Measurements from ENCODE around the gene FAU.
"Not testable (repeated sequence)": the region's sequence is repeated elsewhere in the genome, so short reads cannot be mapped to it uniquely, and the experiment has no call there.

Gene FAU

DNA sequence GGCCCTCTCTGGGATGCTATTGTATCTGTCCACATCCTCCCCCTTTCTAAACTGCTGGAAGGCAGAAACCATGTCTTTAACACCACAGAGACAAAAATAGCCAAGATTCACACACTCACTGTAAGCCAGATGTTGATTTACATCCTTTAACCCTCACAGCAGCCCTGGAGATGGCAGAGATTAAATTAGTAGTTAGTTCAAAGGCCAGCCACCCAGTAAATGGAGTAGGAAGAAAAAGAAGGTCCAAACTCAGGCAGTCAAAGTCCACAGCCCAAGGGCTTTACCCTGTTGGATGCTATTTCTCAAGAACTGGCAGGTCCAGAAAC is 2.3 kb downstream of the FAU start:
- no peak for DNase-seq

- DNase-seq: not testable (repeated sequence)
Measured at GRCh38 chr11:65118891-65119669, 2.9 kb downstream of the FAU start.

DNA sequence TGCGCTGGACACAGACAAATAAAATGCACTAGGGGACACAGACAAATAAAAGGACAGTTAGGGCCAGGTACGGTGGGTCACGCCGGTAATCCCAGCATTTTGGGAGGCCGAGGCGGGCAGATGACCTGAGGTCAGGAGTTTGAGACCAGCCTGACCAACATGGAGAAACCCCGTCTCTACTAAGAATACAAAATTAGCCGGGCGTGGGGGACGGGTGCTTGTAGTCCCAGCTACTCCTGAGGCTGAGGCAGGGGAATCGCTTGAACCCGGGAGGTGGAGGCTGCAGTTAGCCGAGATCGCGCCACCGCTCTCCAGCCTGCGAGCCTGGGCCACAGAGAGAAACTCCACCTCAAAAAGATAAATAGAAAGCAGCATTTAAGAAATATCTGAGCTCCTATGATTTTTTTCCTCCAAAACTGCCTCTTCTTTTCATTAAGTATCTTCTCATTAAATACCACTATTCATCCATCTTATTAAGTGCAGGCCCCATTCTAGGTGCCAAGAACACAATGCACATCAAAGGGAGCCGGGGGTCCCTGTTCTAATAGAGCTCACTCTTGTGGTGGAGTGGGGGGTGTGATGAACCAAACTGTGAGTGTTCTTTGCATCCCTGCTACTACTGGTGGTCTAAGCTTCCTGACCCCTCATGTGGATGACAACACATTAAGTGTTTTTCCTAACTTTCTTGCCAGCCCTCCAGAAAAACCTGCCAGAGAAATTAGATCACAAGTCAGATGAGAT is 3.7 kb downstream of the FAU start:
- no peak for DNase-seq

- DNase-seq: peak; percentile 100
Measured at GRCh38 chr11:65117206-65118096, 4.5 kb downstream of the FAU start, which contains the start of gene ZNHIT2. ZNHIT2 (minus strand) TSS chr11:65117701; CDS start chr11:65117653, 48 bp downstream.

DNA sequence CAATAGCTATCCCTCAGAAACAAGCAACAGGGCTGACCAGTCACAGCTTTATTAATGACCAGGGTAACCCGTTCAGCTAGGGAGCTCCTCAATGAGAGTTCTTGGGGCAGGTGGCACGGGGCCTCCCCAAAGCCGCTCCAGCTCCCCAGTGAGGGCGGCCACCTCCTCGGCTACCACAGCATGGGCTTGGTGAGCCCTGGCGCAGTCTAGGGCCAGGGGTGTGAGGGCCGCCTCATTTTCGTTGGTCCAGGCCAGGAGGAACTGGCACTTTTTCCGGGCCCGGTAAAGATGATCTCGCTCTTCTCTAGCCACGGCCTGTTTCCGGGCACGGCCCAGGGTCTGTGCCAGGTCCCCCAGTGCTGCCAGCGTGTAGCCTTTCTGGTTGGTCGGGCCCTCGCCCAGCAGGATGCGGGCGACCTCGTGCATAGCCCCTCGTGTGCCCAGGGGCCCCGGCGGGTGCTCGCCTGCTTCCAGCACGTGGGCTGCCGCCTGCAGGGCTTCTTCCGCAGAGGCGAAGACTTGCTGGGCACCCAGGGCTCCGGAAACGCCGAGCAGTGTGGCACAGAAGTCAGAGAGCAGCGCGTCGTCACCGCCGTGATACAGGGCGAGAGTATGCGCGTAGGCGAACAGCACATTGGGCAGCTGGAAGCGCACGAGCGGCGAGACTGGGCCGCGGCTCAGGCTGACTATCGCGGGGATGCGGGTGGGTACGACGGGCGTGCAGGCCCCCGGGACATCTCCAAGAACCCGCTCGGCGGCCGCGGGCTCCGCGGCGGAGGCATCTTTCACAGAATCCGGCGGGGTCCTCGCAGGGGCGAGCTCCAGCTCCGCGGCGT is 5.3 kb downstream of the FAU start:
- peak; percentile 45 for DNase-seq

GRCh38 chr11:65115361-65116082 is 6.4 kb downstream of the FAU start:
- DNase-seq: no peak

- no peak for DNase-seq
Measured at GRCh38 chr11:65114538-65115171, 7.3 kb downstream of the FAU start.

DNA sequence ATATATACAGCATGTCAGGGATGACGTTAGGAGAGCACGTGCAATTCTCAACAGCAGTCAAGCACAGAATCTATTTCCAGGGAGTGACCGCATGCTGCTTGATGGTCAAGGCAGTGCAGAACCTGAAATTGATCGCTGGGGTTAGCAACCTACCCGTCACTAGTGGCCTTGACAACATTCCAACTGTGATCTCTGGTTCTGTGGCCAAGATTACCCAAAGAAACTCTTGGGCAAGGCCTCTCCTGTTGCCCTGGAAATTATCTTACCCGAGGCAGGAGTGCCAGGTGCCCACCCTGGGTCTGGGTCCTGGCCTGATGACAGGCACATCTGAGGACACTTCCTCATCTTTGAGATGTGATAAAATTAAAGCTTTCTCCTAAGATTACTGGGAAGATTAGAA is 8.1 kb downstream of the FAU start:
- DNase-seq: no peak

DNA sequence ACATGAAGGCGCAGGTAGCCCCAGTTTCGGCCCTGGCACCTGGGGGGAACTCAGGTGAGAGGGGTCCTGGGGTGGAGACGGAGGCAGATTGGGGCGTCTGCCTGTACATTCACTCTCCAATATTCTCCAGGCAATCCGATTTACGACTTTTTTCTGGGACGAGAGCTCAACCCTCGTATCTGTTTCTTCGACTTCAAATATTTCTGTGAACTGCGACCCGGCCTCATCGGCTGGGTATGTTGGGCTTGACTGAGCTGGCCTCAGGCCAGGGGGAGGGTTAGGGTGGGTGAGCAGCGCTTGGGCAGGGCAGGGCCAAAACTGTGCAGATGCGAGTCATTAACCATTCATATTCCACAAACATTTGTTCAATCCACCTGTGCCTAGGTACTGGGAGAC is 8.6 kb downstream of the FAU start:
- DNase-seq: no peak

DNA sequence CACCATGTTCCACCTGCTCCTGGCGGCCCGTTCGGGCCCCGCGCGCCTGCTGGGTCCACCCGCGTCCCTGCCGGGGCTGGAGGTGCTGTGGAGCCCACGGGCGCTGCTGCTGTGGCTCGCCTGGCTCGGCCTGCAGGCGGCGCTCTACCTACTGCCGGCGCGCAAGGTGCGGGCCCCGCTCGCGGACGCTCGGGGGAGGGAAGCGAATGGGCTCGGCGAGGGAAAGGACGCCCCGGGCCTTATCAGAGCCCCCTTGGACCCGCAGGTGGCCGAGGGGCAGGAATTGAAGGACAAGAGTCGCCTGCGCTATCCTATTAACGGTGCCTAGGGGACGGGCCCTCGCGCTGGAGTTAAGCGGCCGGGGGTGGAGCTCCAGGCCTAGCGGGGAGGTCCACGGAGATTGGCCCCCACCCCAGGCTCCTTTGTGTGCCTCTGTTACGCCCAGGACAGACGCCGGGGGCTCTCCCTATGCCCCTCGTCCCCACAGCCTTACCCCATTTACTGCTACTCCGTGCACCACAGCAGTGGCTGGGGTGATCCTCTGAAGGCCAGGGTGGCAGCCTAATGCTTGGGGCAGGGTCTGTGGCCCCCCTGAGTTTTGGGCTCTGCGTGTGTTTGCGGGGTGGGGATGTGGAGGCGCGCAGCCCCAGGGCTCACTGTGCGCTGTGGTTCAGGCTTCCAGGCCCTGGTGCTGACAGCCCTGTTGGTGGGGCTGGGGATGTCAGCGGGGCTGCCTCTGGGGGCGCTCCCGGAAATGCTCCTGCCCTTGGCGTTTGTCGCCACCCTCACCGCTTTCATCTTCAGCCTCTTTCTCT is 9.2 kb downstream of the FAU start:
- DNase-seq: peak; percentile 57

DNA sequence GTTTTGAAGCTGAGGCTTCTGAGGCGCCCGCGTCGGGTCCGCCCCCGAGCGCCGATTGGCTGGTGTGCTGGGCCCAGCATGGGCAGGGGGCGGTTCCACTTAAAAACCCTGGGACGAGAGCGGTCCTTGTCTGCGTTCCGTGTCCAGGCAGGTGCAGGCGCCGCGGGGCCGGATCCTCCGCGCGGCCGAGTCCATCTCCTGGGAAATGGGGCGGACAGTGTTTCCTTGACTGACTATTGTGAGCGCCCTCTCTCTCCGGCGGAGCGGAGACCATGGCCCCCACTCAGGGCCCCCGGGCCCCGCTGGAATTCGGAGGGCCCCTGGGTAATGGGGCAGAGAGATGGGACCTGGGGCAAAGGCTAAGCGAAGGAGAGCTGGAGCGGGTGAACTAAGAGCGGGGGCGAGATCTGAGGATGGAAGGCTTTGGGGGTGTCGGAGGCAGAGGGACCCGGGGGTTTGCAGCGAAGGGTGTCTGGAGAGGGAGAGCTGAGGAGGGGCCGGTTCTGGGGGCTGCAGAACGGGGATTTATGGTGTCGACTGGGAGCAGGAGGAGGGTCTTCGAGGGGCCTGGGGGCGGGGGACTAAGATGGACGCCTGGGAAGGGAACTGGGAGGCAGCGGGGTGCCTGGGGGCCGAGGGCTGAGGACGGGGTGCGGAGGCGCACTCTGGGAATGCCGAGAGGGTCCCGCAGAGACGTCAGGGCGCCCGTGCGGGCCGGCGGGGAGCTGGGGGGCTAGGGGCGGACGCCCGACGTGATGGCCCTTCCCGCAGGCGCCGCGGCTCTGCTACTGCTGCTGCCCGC is 10.0 kb downstream of the FAU start, which contains the start of gene TM7SF2:
TSS of gene TM7SF2 (plus strand) at position 129 of the 802 bp plus-strand sequence. CDS start at position 273, 144 bp downstream.
- peak; percentile 91 for DNase-seq

DNA sequence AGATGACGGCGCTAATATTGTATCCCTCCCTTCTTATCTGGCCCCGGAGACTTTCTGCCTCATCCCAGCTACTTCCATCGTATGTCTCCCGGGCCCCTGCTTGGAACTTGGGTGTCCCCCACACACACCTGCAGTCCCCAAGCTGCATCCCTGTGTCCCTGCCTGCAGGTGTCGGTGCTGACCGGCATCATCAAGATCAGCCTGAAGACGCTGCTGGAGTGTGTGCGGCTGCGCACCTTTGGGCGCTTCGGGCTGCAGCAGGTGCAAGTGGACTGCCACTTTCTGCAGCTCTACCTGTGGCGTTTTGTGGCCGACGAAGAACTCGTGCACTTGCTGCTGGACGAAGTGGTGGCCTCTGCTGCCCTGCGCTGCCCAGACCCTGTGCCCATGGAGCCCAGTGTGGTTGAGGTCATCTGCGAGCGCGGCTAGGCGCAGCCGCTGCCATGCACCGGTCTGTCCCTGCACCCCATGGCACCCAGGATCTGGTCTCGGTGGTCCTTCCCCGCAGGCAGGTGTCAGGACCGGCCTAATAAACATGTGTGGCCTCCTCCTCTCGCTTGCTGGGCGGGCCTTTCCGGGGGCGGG is 10.7 kb downstream of the FAU start:
- DNase-seq: no peak

- peak; percentile 99 for DNase-seq
Measured at GRCh38 chr11:65110354-65110861, 11.5 kb downstream of the FAU start.

DNA sequence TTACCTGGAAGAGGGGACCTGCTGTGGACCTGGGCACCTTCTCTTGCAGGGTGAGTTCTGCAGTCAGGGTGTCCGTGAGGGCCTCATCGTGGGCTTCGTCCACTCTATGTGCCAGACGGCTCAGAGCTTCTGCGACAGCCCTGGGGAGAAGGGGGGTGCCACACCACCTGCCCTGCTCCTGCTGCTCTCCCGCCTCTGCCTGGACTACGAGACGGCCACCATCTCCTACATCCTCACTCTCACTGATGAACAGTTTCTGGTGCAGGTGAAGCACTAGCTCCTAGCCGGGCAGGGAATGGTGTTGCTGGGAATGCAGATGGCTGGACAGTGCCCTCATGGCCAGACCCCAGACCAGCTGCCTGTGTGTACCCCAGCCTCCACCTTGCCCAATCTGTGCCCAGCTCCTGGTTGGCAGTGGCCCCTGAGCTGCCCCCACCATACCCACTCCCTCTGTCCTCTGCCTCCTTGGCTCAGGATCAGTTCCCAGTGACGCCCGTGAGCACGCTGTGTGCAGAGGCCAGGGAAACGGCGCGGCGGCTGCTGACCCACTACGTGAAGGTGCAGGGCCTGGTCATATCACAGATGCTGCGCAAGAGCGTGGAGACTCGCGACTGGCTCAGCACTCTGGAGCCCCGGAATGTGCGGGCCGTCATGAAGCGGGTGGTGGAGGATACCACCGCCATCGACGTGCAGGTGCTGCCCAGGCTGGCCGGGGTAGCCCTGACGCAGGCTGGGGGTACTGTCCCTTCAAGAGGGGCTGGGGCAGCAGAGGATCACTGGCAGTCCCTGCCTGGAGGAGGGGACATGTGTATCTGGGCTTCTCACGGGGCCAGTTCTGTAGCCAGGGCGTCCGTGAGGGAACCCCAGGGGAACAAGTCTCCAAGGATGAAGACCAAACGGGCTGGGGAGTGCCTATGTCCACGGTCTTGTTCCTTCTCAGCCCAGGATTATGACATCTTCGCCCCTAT is 12.4 kb downstream of the FAU start:
- no peak for DNase-seq

GRCh38 chr11:65108469-65109123 is 13.3 kb downstream of the FAU start:
- no peak for DNase-seq

- DNase-seq: no peak
Measured at GRCh38 chr11:65107751-65108468, 14.0 kb downstream of the FAU start.
